ENCODE data around the gene SS18L1.

Gene SS18L1

DNA sequence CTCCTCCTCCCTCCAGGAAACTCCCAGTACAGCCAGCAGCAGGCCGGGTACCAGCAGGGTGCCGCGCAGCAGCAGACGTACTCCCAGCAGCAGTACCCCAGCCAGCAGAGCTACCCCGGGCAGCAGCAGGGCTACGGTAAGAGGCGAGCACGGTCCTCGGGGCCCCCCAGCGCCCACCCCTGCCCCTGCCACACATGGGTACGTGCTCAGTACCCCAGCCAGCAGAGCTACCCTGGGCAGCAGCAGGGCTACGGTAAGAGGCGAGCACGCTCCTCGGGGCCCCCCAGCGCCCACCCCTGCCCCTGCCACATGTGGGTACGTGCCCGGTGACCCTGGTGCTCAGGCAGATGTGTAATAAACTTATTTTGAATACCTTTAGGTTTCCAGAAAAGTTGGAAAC is 29.1 kb downstream of the SS18L1 start:
- Histone ChIP-seq H3K36me3 (ENCODE audit: insufficient read depth, low read length) (no peaks in the 10 kb centered on the region; the same call in 1 of the 2 replicates), H3K4me3 (no peak overlapping the region), H3K9ac (ENCODE audit: insufficient read length) (no peak overlapping the region), H3K27ac (no peak overlapping the region), H3K9me3 (ENCODE audit: low read depth, low read length) (no peaks in the 10 kb centered on the region)
- DNase-seq (ENCODE audit: low read depth, low spot score) = no peak
- TF ChIP-seq EZH2 (IDR thresholded peaks at IDR 0.05) (no peak), FOXP2 (optimal IDR thresholded peaks at IDR 0.05; ENCODE audit: control extremely low read depth, extremely low read length, insufficient read depth) (no peak), POLR2AphosphoS5 (IDR thresholded peaks at IDR 0.05; ENCODE audit: borderline replicate concordance, low read depth, low read length) (no peak)

DNA sequence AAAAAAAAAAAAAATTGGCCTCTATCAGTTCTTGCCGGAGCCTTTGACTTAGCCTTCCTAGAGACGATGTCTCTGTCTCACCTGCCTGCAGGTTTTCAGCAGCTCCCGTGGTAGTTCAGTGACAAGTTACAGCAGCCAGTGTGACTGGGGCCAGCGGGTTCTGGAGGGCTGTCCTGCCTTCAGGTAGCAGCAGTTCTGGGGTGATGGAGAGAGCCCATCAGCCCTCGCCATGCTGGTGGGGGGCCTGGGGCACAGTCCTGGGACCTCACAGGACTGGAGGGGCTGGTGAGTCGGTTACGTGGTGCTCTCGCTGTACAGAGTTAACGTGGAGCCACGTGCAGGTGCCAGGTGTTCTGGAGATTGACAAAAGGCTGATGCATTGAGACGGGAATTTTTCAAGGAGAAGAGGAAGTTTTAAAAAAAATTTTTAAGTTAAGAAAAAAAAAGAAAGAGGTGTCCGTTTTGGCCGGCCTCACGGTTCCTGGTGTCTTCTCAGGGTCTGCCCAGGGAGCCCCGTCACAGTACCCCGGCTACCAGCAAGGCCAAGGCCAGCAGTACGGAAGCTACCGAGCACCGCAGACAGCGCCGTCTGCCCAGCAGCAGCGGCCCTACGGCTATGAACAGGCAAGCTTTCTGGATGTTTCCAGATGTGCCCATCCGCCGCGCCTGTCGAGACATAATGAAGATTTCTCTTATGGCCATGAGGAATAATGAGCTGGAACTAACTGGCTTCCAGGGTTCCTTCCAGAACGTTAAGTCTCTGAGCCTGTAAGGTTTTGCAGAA is 30.6 kb downstream of the SS18L1 start:
- TF ChIP-seq POLR2AphosphoS5 (IDR thresholded peaks at IDR 0.05; ENCODE audit: borderline replicate concordance, low read depth, low read length) (no peak), FOXP2 (optimal IDR thresholded peaks at IDR 0.05; ENCODE audit: control extremely low read depth, extremely low read length, insufficient read depth) (no peak), EZH2 (IDR thresholded peaks at IDR 0.05) (no peak)
- no peaks in the 10 kb centered on the region; the same call in 1 of the 2 replicates for H3K36me3 ChIP-seq (ENCODE audit: insufficient read depth, low read length)
- no peak overlapping the region for H3K9ac ChIP-seq (ENCODE audit: insufficient read length)
- no peaks in the 10 kb centered on the region for H3K9me3 ChIP-seq (ENCODE audit: low read depth, low read length)
- no peak overlapping the region for H3K4me3 ChIP-seq
- no peak overlapping the region for H3K27ac ChIP-seq
- DNase-seq (ENCODE audit: low read depth, low spot score) = no peak

DNA sequence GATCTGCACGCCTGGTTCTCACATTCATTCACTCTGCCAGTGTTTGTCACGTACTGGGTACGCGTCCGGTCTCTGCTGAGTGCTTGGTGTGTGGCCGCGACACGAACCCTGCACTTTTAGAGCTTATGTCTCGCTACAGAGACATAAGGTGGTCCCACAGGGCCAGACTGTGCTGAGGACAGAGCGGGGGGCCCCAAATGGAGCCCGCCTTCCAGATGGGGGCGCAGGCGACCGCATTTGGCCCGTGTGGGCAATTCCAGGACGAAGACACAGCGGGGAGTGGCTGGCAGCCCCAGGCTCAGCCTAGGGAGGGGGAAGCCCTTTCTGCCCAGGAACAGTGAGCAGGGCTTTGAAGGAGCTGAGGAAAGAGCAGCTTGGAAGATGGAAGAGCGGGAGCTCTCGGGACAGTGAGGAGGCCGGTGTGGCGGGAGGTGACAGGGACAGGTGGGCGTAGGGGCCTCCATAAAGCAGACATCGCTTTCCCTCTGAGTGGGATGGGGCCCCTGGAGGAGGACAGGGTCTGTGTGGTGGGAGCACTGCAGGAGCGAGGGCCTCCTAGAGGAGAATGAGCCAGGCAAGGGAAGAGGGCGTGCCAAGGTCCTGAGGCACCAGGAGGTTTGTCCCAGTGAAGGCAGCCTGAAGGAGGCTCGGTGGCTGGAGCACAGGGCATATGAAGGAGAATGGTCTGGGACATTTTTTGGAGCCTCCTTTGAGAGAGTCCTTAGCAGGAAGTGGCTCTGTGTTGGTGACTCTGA is 31.5 kb downstream of the SS18L1 start:
- H3K4me3 ChIP-seq = no peak overlapping the region
- H3K27ac ChIP-seq = no peak overlapping the region
- TF ChIP-seq EZH2 (IDR thresholded peaks at IDR 0.05) (no peak), FOXP2 (optimal IDR thresholded peaks at IDR 0.05; ENCODE audit: control extremely low read depth, extremely low read length, insufficient read depth) (no peak), POLR2AphosphoS5 (IDR thresholded peaks at IDR 0.05; ENCODE audit: borderline replicate concordance, low read depth, low read length) (no peak)
- no peak overlapping the region for H3K9ac ChIP-seq (ENCODE audit: insufficient read length)
- no peaks in the 10 kb centered on the region for H3K9me3 ChIP-seq (ENCODE audit: low read depth, low read length)
- DNase-seq (ENCODE audit: low read depth, low spot score) = no peak
- no peaks in the 10 kb centered on the region; the same call in 1 of the 2 replicates for H3K36me3 ChIP-seq (ENCODE audit: insufficient read depth, low read length)

DNA sequence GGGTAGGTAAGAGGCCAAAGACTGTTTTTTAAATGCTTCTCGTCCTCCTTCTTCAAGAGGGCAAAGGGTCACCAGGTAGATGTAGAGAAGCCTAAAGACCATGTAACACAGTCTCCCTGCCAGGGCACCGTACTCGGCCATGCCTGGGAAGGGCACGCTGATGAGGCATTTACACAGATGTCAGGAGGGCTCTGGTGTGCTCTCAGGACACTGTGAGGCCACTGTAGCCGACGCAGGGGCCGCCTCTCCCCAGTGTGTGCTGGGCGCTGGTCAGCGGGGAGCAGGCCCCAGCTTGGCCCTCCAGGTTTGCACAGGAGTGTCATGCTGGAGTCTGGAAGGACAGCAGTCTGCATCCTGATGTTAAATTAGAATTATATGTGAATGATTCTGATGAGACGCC is 32.1 kb downstream of the SS18L1 start:
- Histone ChIP-seq H3K4me3 (no peak overlapping the region), H3K27ac (no peak overlapping the region), H3K9me3 (ENCODE audit: low read depth, low read length) (no peaks in the 10 kb centered on the region), H3K36me3 (ENCODE audit: insufficient read depth, low read length) (no peaks in the 10 kb centered on the region; the same call in 1 of the 2 replicates), H3K9ac (ENCODE audit: insufficient read length) (no peak overlapping the region)
- TF ChIP-seq EZH2 (IDR thresholded peaks at IDR 0.05) (no peak), POLR2AphosphoS5 (IDR thresholded peaks at IDR 0.05; ENCODE audit: borderline replicate concordance, low read depth, low read length) (no peak), FOXP2 (optimal IDR thresholded peaks at IDR 0.05; ENCODE audit: control extremely low read depth, extremely low read length, insufficient read depth) (no peak)
- no peak for DNase-seq (ENCODE audit: low read depth, low spot score)

GRCh38 chr20:62176866-62177265 is 33.3 kb downstream of the SS18L1 start:
- Histone ChIP-seq H3K9ac (ENCODE audit: insufficient read length) (no peak overlapping the region), H3K9me3 (ENCODE audit: low read depth, low read length) (no peaks in the 10 kb centered on the region), H3K4me3 (no peak overlapping the region), H3K27ac (no peak overlapping the region), H3K36me3 (ENCODE audit: insufficient read depth, low read length) (no peaks in the 10 kb centered on the region; the same call in none of the 2 replicates)
- TF ChIP-seq FOXP2 (optimal IDR thresholded peaks at IDR 0.05; ENCODE audit: control extremely low read depth, extremely low read length, insufficient read depth) (no peak), POLR2AphosphoS5 (IDR thresholded peaks at IDR 0.05; ENCODE audit: borderline replicate concordance, low read depth, low read length) (no peak), EZH2 (IDR thresholded peaks at IDR 0.05) (no peak)
- no peak for DNase-seq (ENCODE audit: low read depth, low spot score)

GRCh38 chr20:62177307-62177706 is 33.7 kb downstream of the SS18L1 start:
- no peak overlapping the region for H3K27ac ChIP-seq
- no peak for TF ChIP-seq EZH2 (IDR thresholded peaks at IDR 0.05)
- no peak for TF ChIP-seq POLR2AphosphoS5 (IDR thresholded peaks at IDR 0.05; ENCODE audit: borderline replicate concordance, low read depth, low read length)
- no peak for TF ChIP-seq FOXP2 (optimal IDR thresholded peaks at IDR 0.05; ENCODE audit: control extremely low read depth, extremely low read length, insufficient read depth)
- no peaks in the 10 kb centered on the region; the same call in none of the 2 replicates for H3K36me3 ChIP-seq (ENCODE audit: insufficient read depth, low read length)
- no peak for DNase-seq (ENCODE audit: low read depth, low spot score)
- H3K9me3 ChIP-seq (ENCODE audit: low read depth, low read length) = no peaks in the 10 kb centered on the region
- H3K4me3 ChIP-seq = no peak overlapping the region
- H3K9ac ChIP-seq (ENCODE audit: insufficient read length) = no peak overlapping the region

DNA sequence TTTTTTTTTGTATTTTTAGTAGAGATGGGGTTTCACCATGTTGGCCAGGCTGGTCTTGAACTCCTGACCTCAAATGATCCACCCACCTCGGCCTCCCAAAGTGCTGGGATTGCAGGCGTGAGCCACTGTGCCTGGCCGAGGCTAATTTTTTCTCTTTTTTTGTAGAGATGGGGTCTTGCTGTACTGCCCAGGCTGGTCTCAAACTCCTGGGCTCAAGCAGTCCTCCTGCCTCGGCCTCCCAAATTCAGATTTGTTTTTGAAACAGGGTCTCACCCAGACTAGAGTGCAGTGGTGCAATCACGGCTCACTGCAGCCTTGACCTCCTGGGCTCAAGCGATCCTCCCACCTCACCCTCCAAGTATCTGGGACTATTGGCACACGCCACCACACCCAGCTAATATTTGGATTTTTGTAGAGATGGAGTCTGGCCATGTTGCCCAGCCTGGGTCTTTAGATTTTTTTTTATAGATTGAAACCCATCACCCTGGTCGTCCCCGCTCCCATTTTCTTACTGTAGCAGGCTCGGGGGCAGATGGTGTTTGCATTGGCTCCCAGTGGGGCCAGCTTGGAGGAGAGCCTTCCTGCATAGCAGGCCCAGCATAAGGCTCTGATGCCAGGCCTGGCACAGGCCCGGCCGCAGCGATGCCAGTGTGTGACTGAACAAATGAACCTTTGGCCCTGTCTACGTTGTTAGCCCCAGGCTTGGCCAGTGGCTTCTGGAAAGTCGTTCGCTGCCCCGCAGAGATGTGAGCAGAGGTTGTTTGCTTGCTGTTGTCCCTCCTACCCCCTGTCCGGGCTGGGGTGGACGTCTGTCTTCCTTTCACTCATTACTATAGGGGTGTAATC is 35.0 kb downstream of the SS18L1 start:
- DNase-seq (ENCODE audit: low read depth, low spot score) = no peak
- Histone ChIP-seq H3K4me3 (no peak overlapping the region), H3K27ac (no peak overlapping the region), H3K9ac (ENCODE audit: insufficient read length) (no peak overlapping the region), H3K9me3 (ENCODE audit: low read depth, low read length) (no peaks in the 10 kb centered on the region), H3K36me3 (ENCODE audit: insufficient read depth, low read length) (no peaks in the 10 kb centered on the region; the same call in none of the 2 replicates)
- no peak for TF ChIP-seq FOXP2 (optimal IDR thresholded peaks at IDR 0.05; ENCODE audit: control extremely low read depth, extremely low read length, insufficient read depth)
- TF ChIP-seq POLR2AphosphoS5 (IDR thresholded peaks at IDR 0.05; ENCODE audit: borderline replicate concordance, low read depth, low read length) = no peak
- TF ChIP-seq EZH2 (IDR thresholded peaks at IDR 0.05) = no peak

GRCh38 chr20:62179162-62179504 is 35.6 kb downstream of the SS18L1 start:
- H3K9me3 ChIP-seq (ENCODE audit: low read depth, low read length) = no peaks in the 10 kb centered on the region
- no peaks in the 10 kb centered on the region; the same call in none of the 2 replicates for H3K36me3 ChIP-seq (ENCODE audit: insufficient read depth, low read length)
- H3K9ac ChIP-seq (ENCODE audit: insufficient read length) = no peak overlapping the region
- no peak overlapping the region for H3K27ac ChIP-seq
- TF ChIP-seq FOXP2 (optimal IDR thresholded peaks at IDR 0.05; ENCODE audit: control extremely low read depth, extremely low read length, insufficient read depth) = no peak
- TF ChIP-seq EZH2 (IDR thresholded peaks at IDR 0.05) = no peak
- TF ChIP-seq POLR2AphosphoS5 (IDR thresholded peaks at IDR 0.05; ENCODE audit: borderline replicate concordance, low read depth, low read length) = no peak
- DNase-seq (ENCODE audit: low read depth, low spot score) = no peak
- H3K4me3 ChIP-seq = no peak overlapping the region

All from SK-N-MC (cell line).